H1 (cell line): ENCODE results near the gene RANBP2.
"Not testable (repeated sequence)": the region's sequence is repeated elsewhere in the genome, so short reads cannot be mapped to it uniquely, and the experiment has no call there.

Experiments
- CTCF ChIP-seq, 3 experiments: IDR thresholded peaks; 1 replicate in 2 of 3; 2 replicates in 1 of 3; pipeline versions ENCODE4 v1.5.1 to v1.6.1; 2011; ENCODE audit warnings: low read length in 3 of 3, mild to moderate bottlenecking in 3 of 3, inconsistent platforms in 2 of 3, low read depth in 1 of 3, moderate library complexity in 1 of 3; ENCODE audit not compliant: insufficient read depth in 1 of 3; ENCODE audit errors: control extremely low read depth in 1 of 3
- NANOG ChIP-seq: IDR thresholded peaks from 2 replicates; pipeline ENCODE4 v1.6.1; 2011; ENCODE audit warnings: low read length, low read depth, mild to moderate bottlenecking, inconsistent platforms; ENCODE audit not compliant: insufficient read depth, poor library complexity, severe bottlenecking
- POLR2AphosphoS5 ChIP-seq: IDR thresholded peaks from 2 replicates; pipeline ENCODE4 v1.6.1; 2011; ENCODE audit warnings: low read depth, low read length

- not testable (repeated sequence) for TF ChIP-seq CTCF (IDR thresholded peaks at IDR 0.05; ENCODE audit: control extremely low read depth in 1 of 3, insufficient read depth in 1 of 3, low read depth in 1 of 3, low read length in 3 of 3); NANOG; POLR2AphosphoS5
These were observed 42.8 kb upstream of the RANBP2 start for GRCh38 chr2:108676522-108676921.
